Esophagus muscularis mucosa (tissue), 3 donors: ENCODE results near the gene MTTP.

Experiments used
- CTCF ChIP-seq, 3 experiments: fragments of 200-600 bp in 2 of 3; fragments of 450-650 bp in 1 of 3; sonication (generic) in 2 of 3; IDR thresholded peaks; one replicate each; pipeline ENCODE4 v1.5.1; 2017 to 2019; ENCODE audit warnings: antibody characterized with exemption in 3 of 3, mild to moderate bottlenecking in 2 of 3, moderate library complexity in 1 of 3
- POLR2AphosphoS5 ChIP-seq, 2 donors: sonication (generic); formaldehyde crosslinking; IDR thresholded peaks; one replicate each; pipeline ENCODE4 v1.6.1; 2017; ENCODE audit warnings: antibody characterized with exemption in 2 of 2

GRCh38 chr4:99587803-99588202 is 13.2 kb downstream of the MTTP start:
- TF ChIP-seq POLR2AphosphoS5 (IDR thresholded peaks at IDR 0.05) (no peak), CTCF (IDR thresholded peaks at IDR 0.05) (no peak)
